OCI-LY3 (cell line): Measurements from ENCODE around the gene SPAG7.
"Not testable (repeated sequence)": the region's sequence is repeated elsewhere in the genome, so short reads cannot be mapped to it uniquely, and the experiment has no call there.

Source experiments
- H2AFZ ChIP-seq: fragments of 200-600, 300-600 bp; shearing (Covaris generic); 2 replicates; pipeline ENCODE4 v1.6.0; 2014; ENCODE audit warnings: antibody characterized with exemption, low read depth, low read length
- H3K27ac ChIP-seq: fragments of 200-600, 300-600 bp; sonication (generic); 2 replicates; pipeline ENCODE4 v1.5.1; 2014; ENCODE audit warnings: mild to moderate bottlenecking, low read length, moderate library complexity, mixed read lengths
- H3K27me3 ChIP-seq: fragments of 200-600, 300-600 bp; sonication (generic); 2 replicates; pipeline ENCODE4 v1.6.1; 2014; ENCODE audit warnings: low read depth, low read length, mixed read lengths
- H3K36me3 ChIP-seq: fragments of 200-600, 300-600 bp; sonication (generic); replicated peaks from 2 replicates; pipeline ENCODE3; 2014; ENCODE audit warnings: low read depth, low read length, mixed read lengths
- H3K4me1 ChIP-seq: fragments of 300-600, 200-600 bp; sonication (generic); 2 replicates; pipeline ENCODE4 v1.6.1; 2014; ENCODE audit warnings: low read length, mixed read lengths
- H3K4me2 ChIP-seq: fragments of 200-600, 300-600 bp; sonication (generic); 2 replicates; pipeline ENCODE4 v1.6.1; 2014; ENCODE audit warnings: low read length, mixed read lengths
- H3K4me3 ChIP-seq: fragments of 300-600, 200-600 bp; sonication (generic); 2 replicates; pipeline ENCODE4 v1.5.1; 2014; ENCODE audit warnings: antibody characterized with exemption, mild to moderate bottlenecking, low read length, moderate library complexity
- H3K79me2 ChIP-seq: fragments of 300-600, 200-600 bp; shearing (Covaris generic); 2 replicates; pipeline ENCODE4 v1.6.1; 2014; ENCODE audit warnings: mild to moderate bottlenecking, low read length, mixed read lengths
- H3K9ac ChIP-seq: fragments of 300-600, 200-600 bp; shearing (Covaris generic); 2 replicates; pipeline ENCODE4 v1.6.0; 2014; ENCODE audit warnings: mild to moderate bottlenecking, low read length, moderate library complexity
- H3K9me3 ChIP-seq: fragments of 200-600, 300-600 bp; shearing (Covaris generic); 2 replicates; pipeline ENCODE4 v1.6.1; 2014; ENCODE audit warnings: low read length, mixed read lengths; ENCODE audit not compliant: insufficient read depth
- H4K20me1 ChIP-seq: fragments of 200-600, 300-600 bp; sonication (generic); 2 replicates; pipeline ENCODE4 v1.6.1; 2016; ENCODE audit warnings: low read length, mixed read lengths; ENCODE audit not compliant: insufficient read depth
- EZH2phosphoT487 ChIP-seq: fragments of 200-600 bp; shearing (Covaris generic); IDR thresholded peaks from 2 replicates; pipeline ENCODE4 v1.6.1; 2018; ENCODE audit warnings: antibody characterized with exemption, mixed run types, low read depth
- TF ChIP-seq, protein P1 (sequence below): fragments of 200-600, 300-600 bp; sonication (generic); IDR thresholded peaks from 2 replicates; pipeline ENCODE4 v1.5.1; 2014; ENCODE audit warnings: antibody characterized with exemption, low read length, low read depth

SPAG7 gene

DNA sequence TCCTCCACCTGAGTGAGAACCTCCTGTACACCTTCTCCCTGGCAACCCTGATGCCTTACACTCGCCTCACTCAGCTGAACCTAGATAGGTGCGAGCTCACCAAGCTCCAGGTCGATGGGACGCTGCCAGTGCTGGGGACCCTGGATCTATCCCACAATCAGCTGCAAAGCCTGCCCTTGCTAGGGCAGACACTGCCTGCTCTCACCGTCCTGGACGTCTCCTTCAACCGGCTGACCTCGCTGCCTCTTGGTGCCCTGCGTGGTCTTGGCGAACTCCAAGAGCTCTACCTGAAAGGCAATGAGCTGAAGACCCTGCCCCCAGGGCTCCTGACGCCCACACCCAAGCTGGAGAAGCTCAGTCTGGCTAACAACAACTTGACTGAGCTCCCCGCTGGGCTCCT, 34.9 kb downstream of the SPAG7 start:
- H3K9ac ChIP-seq, result no peak overlapping the region
- no peak overlapping the region for H3K4me2 ChIP-seq
- H3K27ac ChIP-seq, result no peak overlapping the region
- no peaks in the 10 kb centered on the region for H3K4me1 ChIP-seq
- H4K20me1 ChIP-seq, result no peaks in the 10 kb centered on the region
- no peaks in the 10 kb centered on the region for H3K79me2 ChIP-seq
- TF ChIP-seq EZH2phosphoT487, result no peak
- TF ChIP-seq, protein P1, sequence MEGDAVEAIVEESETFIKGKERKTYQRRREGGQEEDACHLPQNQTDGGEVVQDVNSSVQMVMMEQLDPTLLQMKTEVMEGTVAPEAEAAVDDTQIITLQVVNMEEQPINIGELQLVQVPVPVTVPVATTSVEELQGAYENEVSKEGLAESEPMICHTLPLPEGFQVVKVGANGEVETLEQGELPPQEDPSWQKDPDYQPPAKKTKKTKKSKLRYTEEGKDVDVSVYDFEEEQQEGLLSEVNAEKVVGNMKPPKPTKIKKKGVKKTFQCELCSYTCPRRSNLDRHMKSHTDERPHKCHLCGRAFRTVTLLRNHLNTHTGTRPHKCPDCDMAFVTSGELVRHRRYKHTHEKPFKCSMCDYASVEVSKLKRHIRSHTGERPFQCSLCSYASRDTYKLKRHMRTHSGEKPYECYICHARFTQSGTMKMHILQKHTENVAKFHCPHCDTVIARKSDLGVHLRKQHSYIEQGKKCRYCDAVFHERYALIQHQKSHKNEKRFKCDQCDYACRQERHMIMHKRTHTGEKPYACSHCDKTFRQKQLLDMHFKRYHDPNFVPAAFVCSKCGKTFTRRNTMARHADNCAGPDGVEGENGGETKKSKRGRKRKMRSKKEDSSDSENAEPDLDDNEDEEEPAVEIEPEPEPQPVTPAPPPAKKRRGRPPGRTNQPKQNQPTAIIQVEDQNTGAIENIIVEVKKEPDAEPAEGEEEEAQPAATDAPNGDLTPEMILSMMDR, result no peak
- H3K9me3 ChIP-seq, result no peaks in the 10 kb centered on the region
- no peak overlapping the region for H2AFZ ChIP-seq
- peaks cover 4% of the 10 kb centered on the region for H3K36me3 ChIP-seq
- H3K4me3 ChIP-seq, result no peak overlapping the region
- H3K27me3 ChIP-seq, result no peaks in the 10 kb centered on the region

DNA sequence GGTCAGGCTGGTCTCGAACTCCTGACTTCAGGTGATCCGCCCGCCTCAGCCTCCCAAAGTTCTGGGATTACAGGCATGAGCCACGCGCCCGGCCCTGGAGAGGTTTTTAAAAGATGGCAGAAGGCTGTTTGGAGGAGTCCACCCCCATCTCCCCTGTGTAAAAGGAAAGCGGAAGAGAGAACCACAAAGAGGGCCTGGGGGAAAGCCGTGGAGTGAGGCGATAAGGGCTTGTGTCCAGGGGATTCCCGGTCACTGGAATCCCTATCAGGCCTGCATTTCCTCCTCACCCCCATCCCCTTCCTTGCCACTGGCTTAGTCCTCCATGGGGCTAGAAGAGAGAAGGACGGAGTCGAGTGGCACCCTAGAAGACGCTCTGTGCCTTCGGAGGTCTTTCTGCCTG, 35.7 kb downstream of the SPAG7 start, which contains the start of gene GP1BA:
Gene GP1BA, plus strand, starts transcription at position 315 of the 400 bp plus-strand sequence. CDS start 328 bp downstream, outside the sequence.
- H3K27ac ChIP-seq, result no peak within 1 kb of the TSS
- H3K4me2 ChIP-seq, result no peak within 1 kb of the TSS
- no peaks in the 10 kb centered on the region for H3K27me3 ChIP-seq
- no peaks in the 10 kb centered on the region for H4K20me1 ChIP-seq
- no peak within 1 kb of the TSS for H3K4me3 ChIP-seq
- no peaks in the 10 kb centered on the region for H3K4me1 ChIP-seq
- no peaks in the 10 kb centered on the region for H3K9me3 ChIP-seq
- no peak within 1 kb of the TSS for H3K9ac ChIP-seq
- H2AFZ ChIP-seq, result no peak within 1 kb of the TSS
- H3K36me3 ChIP-seq, result no peaks in the 10 kb centered on the region
- no peaks in the 10 kb centered on the region for H3K79me2 ChIP-seq
- TF ChIP-seq EZH2phosphoT487, result no peak
- TF ChIP-seq, protein P1, result no peak

DNA sequence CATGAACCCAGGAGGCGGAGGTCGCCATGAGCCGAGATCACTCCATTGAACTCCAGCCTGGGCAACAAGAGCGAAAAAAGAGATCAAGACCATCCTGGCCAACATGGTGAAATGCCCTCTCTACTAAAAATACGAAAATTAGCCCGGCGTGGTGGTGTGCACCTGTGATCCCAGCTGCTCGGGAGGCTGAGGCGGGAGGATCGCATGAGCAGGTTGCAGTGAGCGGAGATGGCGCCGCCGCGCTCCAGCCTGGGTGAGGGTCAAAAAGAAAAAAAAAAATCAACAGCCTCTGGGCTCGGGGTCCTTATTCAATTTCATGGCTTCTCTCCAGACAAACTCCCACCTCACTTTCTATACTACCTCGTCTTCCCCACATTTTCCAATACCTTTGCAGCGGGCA, 38.7 kb downstream of the SPAG7 start:
- no peaks in the 10 kb centered on the region for H4K20me1 ChIP-seq
- H3K9me3 ChIP-seq, result no peaks in the 10 kb centered on the region
- no peak overlapping the region for H3K4me3 ChIP-seq
- no peaks in the 10 kb centered on the region for H3K4me1 ChIP-seq
- H3K27me3 ChIP-seq, result no peaks in the 10 kb centered on the region
- no peak overlapping the region for H2AFZ ChIP-seq
- H3K4me2 ChIP-seq, result no peak overlapping the region
- no peak for TF ChIP-seq EZH2phosphoT487
- TF ChIP-seq, protein P1, result no peak
- no peak overlapping the region for H3K27ac ChIP-seq
- H3K9ac ChIP-seq, result no peak overlapping the region
- no peaks in the 10 kb centered on the region for H3K79me2 ChIP-seq
- H3K36me3 ChIP-seq, result no peaks in the 10 kb centered on the region

DNA sequence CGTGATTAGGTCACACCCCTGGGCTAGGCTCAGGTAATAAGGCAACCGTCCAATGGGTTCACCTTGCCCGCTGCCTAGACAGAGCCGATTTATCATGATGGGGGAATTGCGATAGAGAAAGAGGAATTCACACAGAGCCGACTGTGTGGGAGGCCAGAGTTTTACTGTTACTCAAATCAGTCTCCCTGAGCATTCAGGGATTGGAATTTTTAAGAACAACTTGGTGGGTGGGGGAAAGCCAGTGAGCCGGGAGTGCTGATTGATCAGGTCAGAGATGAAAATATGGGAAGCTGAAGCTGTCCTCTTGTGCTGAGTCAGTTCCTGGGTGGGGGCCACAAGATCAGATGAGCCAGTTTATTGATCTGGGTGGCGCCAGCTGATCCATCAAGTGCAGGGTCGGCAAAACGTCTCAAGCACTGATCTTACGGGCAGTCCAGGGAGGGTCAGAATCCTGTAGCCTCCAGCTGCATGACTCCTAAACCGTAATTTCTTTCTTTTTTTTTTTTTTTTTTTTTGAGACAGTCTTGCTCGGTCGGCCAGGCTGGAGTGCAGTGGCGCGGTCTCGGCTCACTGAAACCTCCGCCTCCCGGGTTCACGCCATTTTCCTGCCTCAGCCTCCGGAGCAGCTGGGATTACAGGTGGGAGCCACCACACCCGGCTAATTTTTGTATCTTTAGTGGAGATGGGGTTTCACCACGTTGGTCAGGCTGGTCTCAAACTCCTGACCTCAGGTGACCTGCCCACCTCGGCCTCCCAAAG, 40.9 kb downstream of the SPAG7 start:
- not testable (repeated sequence) for H3K4me1 ChIP-seq, H3K4me3 ChIP-seq, H3K4me2 ChIP-seq, H3K9me3 ChIP-seq, H4K20me1 ChIP-seq, H3K9ac ChIP-seq, H3K36me3 ChIP-seq, H3K27me3 ChIP-seq, H3K79me2 ChIP-seq, H3K27ac ChIP-seq, H2AFZ ChIP-seq
